Stimulated activated CD4-positive, alpha-beta T cell treated with anti-CD3 and anti-CD28 coated beads, Interleukin-2, amount 100 ng/mL, for 4 hours (primary cell): ENCODE measurements around the gene KRT86.
"Not testable (repeated sequence)": the region's sequence is repeated elsewhere in the genome, so short reads cannot be mapped to it uniquely, and the experiment has no call there.

Source experiments
- DNase-seq: peaks from one replicate; pipeline ENCODE4 v3.0.0-alpha.2; 2020; ENCODE audit warnings: low read depth

The KRT86 gene

DNA sequence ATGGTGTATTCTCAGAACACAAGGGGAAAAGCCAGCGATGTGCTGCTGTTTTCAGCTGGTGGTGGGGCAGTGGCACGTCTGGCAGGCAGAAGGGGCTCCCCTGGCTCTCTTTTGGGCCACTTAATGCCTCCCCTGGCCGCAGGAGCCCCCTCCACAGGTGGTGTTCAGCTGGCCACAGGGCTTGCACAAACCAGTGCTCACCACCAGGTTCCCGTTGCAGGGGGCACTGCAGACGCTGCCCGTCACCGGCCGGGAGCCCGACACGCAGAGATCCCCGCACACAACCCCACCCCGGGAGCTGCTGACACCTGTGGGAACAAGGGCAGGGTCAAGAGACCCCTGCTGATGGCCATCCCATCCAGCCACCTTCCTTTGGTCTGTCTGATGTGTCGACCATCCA lies 40.1 kb downstream of the KRT86 start:
- DNase-seq = no peak

DNA sequence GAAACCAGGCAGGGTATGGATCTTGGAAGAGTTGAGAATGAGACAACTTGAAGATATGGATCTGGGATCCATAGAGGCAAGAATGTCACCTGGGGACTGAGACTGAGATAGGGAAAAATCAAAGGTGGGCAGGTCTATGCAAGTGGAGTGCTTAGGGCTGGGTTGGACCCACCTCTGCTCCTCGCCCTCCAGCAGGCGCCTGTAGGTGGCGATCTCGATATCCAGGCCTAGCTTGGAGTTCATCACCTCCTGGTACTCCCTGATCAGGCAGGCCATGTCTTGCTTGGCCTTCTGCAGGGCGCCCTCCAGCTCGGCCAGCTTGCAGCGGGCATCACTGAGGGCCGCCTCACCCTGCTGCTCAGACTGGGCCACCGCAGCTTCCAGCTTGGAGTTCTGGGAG lies 41.3 kb downstream of the KRT86 start:
- DNase-seq = not testable (repeated sequence)

DNA sequence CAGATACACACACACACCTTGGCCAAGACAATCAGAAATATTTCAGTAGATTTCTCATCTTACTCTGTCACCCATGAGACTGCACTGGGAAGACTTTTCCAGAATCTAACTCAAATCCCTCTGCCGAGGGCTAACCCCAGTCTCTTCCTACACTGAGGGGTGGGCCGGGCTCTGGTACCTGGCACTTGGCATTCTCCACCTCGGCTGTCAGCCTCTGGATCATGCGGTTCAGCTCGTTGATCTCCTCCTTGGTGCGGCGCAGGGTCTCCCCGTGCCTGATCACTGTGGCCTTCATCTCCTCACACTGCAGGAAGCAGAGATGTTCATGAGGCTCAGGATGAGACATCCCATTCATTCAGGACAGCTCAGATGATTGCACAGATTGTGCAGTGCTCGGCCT lies 41.8 kb downstream of the KRT86 start:
- DNase-seq = no peak

DNA sequence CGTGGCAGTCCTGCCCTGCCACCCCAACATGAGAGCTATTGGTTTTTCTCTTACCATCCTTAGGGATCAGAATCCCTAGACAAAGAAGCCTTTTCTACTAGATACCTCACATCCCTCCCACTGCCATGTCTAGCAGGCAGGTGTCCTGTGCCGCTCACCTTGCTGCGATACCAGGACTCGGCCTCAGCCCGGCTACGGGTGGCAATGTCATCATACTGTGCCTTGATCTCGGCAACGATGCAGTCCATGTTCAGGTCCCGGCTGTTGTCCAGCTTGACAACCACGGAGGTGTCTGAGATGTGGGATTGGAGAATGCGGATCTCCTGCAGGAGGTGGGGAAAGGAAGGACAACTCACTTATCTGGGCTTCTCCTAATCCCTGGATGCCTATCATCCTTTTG lies 42.3 kb downstream of the KRT86 start:
- no peak for DNase-seq

DNA sequence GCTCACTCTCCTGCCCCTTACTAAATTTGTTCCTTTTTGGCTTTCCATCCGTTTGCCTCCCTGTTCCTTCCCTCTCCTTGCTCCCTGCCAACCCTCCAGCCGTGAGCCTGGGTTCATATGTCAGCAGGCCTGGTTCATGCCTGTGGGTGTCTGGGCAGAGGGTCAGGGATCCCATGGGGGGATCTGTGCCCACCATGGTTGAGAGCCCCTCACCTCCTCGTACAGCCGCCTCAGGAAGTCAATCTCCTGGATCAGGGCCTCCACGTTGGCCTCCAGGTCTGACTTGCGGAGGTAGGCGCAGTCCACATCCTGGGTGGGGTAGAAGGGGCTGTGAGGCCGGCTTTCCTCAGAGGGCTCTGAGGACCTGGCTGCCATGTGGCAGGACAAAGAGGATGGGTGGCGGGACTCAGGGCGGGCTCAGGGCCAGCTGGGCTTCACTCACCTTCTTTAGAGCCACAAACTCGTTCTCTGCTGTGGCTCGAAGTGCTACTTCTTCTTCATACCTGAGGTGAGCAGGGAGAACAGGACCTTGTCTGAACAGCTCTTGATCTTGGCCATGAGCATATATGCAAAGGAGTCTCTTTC lies 43.1 kb downstream of the KRT86 start:
- DNase-seq = no peak

DNA sequence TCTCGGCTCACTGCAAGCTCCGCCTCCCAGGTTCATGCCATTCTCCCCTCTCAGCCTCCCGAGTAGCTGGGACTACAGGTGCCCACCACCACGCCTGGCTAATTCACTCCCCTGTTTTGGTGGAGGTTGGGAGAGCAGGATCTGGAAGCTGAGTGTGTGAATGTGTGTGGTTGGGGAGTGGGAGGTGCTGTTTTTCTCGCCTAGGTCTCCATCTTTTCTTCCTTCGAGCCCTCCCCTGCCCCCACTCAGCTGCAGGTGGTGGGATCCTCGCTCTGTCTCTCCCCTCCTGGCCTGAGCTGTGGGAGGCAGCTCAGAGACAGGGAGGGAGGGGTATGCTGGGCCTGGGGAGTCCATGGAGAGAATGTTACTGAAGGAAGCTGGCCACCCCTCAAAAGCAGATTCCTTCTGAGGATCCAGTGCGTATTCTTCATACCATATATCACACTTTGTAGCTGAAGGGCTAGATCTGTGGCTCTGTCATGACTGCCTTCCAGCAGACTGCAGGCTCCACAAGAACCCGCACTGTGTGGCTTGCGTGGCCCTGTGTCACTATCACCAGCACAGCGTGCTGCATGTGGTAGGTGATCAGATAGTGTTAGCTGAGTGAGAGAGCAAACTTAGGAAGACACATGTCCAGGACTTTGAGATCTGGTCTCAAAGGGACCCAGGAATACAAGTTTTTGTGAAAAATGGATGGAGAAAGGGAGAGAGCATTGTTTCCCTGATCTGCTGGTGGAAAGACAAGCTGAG lies 44.0 kb downstream of the KRT86 start:
- no peak for DNase-seq

DNA sequence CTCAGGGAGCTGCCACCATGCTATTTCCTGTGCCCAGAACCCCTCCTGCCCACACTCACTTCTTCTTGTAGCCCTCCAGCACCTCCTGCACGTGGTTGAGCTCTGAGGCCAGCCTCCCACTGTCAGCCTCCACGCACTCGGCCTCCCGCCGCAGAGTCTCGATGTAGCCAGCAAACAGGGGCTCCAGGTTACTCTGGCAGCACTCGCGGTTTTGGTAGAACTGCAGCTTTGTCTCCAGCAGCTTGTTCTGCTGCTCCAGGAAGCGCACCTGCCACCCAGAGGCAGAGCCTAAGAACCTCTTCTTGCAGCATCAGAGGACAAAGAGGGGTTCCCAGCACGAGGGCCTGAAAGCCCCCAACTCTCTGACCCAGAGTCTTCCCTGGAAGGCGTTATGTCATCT lies 44.7 kb downstream of the KRT86 start:
- DNase-seq = no peak

DNA sequence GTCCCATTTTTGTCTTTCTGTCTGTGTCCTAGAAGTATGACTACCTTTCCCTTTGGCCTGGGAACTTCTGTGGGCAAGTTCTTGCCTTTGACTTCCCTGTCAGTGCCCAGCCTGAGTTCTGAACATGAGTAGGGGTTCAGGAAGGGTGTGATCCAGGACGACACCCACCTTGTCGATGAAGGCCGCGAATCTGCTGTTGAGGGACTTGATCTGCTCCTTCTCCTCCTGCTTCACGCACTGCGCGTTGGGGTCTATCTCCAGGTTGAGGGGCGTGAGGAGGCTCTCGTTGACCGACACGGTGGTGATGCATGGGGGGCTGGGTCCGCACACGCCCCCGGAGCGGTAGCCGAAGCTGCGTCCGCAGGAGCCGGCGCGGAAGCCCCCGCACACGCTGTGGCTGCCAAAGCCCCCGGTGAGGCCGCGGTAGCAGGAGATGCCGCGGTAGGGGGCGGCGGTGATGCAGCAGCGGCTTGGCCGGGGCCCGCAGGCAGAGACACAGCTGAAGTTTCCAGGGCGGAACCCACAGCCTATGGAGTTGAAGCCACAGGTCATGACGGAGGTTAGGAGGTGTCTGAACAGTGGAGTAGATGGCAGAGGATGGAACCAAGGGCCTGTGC lies 46.4 kb downstream of the KRT86 start, which contains the start of gene KRT83:
TSS of gene KRT83 (minus strand) at position 615 of the 617 bp plus-strand sequence. CDS start at position 552, 63 bp downstream.
- no peak for DNase-seq

DNA sequence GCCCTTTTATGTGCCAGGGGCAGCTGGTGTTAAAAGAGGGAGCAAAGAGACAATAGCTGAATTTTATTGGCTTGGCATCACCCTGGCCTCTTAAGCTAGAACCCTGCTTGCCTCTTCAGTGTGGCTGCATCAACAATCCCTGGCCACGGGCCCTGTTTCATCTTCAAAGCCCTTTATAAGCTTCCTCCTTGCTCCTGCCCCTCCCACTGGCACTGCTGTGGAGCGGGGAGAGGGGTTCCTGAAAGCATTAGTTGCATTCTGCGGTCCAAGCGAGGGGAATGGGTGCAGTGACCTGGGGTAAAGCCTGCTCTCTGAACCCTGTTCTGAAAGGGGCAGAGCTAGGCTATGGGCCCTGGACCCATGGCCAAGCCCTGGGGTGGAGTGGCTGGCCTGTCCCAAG lies 47.0 kb downstream of the KRT86 start:
- no peak for DNase-seq

DNA sequence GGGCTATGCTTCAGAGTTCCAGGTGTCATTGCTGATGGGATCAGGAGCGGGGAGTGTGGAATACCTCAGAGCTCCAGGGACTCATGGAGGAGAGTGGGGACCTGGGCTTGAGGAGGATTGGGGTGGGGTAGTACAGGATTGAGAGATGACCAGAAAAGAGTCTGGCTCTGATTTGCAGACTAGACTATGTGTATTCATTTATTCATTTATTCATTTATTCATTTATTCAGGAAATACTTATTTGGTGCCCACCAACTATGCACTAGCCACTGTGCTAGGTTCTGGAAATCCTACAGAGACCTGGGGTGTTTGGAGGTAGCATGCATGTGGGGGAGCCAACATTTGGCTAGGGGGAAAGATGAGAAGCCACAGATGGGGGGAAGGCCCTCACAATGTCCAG lies 47.6 kb downstream of the KRT86 start:
- no peak for DNase-seq

DNA sequence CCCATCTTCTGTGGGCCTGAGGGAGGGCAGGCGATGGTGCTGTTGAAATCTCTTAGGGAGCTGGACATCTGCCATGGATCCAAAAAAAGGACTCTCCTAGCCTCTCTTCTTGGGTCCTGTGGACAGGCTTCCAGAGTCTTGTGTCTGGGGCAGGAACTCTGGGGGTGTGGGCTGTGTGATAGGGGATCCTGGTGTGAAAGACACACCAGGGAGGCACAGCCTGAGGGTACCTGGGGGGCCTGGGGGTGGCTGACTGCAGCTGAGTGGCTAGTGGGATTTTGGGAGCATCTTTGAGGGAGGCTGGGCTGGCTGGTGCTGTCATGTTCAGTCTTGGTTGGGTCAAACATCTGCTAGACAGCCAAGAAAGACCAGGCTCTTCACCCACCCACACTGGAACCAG lies 48.6 kb downstream of the KRT86 start:
- no peak for DNase-seq

DNA sequence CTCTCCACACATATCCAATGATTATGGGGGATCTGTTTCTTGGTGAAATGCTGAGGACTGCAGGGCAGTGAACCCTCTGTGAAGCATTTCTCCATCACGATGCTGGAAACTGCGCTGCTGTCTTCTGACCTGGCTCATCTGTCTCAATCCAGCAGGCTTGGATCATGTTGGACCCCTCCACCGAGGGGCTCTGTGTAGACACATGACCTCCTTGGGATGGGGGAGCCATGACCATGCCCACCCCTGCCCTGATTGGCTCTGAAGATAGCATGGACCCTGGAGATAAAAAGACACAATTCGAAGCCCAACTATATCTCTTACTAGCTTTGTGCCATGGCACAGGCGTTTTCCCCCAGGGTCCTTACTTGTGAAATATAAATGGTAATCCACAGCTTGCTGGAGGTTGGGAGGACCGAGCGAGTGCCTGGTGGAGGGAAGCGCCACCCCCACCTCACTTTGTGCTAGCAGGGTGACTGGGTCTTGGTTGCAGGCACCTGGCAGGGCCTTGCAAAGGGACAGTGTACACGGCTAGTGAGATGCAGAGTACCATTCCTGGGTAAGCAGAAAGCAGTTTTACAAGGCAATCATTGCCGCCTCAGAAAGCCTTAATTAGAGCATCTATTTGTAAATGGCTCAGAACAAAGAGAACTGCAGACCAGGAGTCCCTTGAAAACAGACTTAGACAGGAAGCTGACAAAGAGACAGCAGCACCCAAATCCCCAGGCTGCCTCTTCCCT lies 49.1 kb downstream of the KRT86 start:
- no peak for DNase-seq

DNA sequence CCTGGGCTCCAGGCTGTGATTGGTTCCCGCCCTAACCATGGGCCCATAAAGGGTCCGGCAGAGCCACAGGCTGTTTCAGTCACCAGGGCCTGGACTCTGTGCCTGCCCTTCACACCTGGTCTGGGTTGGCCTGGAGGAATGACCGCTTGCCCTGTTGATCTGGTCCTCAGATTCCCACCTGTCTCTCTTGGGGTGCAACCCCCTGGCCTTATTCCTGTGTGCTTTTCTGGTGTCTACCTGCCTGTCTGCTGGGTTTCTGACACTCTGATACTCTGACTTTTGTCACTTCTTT lies 49.7 kb downstream of the KRT86 start:
- DNase-seq = no peak

DNA sequence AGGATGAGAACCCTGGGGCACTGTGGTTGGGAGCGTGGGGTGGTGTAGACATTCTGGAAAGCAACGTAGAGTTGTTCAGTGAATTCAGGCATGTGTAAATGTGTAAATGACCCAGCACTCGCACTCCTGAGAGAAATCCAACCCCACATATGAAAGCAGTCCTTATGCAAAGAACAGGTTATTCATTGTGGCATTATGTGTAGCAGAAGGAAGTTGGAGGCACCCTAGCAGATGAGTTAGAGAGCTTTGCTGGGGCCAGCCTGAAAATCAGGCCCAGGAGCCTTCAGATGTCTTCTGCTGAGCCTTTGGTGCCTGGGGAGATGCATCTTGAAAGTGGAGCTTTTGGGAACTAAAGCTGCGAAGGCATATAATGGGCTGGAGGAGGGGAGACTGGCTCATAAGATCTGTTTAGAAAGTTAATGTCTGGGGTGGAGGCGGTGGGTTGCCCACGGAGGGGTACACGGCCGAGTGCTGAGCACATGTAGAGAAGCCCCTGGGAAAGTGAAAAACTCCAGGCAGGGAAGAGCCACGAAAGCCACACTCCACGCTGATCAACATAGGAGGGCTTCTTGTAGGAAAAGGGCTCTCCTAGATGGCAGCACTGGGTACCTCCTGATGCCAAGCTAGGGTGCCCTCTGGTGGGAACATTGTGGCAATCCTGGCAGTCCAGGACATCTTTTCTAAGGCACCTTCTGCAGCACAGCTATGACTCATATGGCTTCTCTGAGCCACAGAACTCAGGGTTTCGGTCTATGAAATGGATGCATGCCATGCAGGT lies 52.8 kb downstream of the KRT86 start:
- peak; percentile 73 for DNase-seq

DNA sequence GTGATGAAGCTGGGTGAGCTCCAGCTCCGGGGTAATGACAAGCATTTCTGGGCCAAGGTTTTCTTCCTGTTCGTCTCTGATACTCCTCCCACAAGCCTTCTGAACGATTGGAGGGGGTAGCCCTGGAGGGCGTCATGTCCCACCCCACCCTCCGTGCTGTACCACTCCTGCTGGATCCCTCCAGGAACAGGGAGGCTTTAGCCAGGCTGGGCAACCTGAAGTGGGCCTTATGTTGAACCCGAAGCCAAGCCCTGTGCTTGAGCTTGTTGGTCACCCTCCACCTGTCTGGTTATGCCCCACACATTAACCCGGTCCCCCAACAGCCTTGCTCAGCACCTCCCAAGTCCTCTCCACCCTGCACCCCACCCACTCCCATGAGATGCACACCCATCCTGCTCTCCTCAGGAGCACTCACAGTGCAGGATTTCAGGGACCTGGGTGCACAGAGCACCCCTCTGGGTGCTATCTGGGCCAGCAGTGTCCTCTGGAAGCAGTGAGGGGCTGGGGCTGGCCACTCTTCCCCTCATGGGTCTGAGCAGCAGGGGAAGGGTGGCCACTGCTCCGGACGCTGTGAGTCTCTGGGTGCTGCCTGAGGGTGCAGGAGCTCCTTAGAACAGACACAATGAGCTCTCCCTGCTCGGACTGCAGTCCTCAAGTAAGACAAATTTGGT lies 53.5 kb downstream of the KRT86 start:
- DNase-seq = no peak

DNA sequence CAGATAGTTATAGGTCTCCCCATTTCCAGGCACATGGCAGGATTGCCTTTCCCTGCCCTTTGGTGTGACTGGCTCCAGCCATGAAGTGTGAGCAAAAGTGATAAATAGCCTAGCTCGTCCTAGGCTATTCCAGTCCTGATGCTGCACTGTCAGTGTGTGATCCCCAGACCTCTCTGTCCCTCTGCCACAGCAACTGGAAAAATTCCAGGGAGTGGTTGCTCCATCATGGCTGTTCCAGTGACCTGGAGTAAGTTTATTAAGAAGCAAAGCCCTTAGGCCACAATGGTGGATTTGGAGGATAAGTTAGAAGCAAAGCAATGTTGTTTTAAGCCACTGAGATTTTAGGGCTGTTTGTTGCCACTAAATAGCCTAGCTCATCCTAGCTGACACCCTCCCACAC lies 56.6 kb downstream of the KRT86 start:
- no peak for DNase-seq

DNA sequence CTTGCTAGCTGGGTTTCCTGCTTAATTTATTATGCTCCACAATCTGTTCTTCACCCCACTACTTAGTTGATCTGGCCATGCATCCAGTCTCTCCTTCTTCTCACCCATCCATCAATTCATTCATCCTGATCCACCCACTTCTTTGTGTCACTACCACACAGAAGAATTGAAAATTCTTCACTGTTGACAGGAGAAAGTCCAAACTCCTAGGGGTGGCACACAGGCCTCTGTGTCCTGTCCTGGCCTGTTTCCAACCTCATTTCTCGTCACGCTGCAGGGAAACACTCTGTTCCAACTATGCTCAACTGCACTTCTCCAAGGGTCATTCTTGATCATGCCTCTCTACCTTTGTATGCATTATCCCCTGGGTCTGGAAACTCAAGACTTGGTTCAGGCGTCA lies 57.4 kb downstream of the KRT86 start:
- DNase-seq = no peak

DNA sequence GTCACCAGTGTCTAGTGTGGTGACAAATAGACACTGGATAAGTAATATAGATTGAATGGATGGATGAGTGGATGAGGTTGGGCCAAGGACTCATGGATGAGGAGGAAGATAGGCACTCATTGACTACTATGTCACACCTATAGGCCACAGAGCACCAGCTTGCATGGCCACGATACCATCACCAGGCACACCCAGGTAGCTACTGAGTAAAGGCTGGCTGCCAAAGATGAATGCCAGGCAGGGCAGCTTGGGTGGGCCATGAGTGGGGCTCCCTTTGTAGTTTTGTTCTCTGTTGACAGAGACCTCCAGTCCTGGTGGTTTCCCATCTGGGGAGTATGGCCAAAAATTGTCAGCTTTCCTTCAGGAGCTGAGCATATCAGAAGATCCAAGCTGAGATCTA lies 57.9 kb downstream of the KRT86 start:
- DNase-seq = no peak

DNA sequence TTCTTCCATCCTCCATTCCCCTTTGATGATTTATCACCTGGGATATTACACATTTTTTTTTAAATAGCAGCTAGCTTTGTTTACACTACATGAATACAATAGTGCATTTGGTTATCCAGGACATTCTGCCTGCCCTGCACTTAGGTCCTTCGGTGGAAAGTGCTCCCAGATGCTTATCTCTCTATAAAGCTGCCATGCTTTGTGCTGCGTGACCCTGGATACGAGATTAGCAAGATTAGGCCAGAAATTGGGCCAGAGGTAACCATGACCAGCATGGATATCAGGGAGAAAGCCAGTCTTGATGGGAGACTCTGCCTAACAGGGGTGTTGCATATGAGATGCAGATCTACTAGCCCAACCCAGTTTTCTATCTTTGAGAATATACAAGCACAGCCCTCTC lies 58.9 kb downstream of the KRT86 start:
- no peak for DNase-seq

DNA sequence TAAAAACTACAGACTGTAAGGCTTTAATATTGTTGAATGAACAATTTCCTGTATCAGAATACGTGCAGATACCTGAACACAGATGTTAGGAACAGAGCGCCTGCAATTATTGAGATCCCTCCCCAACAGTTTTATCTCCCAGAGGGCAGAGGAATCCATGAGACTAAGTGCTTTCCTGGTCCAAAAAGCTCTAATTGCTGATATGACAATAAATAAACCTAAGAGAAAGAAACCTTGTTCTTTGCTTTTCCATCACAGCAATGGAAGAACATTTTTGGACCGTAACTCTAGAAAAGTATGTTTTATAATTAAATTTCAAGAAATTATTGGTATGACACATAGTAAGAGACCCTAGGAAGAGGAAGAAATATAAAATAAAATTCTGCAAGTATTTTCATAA lies 59.7 kb downstream of the KRT86 start:
- no peak for DNase-seq

DNA sequence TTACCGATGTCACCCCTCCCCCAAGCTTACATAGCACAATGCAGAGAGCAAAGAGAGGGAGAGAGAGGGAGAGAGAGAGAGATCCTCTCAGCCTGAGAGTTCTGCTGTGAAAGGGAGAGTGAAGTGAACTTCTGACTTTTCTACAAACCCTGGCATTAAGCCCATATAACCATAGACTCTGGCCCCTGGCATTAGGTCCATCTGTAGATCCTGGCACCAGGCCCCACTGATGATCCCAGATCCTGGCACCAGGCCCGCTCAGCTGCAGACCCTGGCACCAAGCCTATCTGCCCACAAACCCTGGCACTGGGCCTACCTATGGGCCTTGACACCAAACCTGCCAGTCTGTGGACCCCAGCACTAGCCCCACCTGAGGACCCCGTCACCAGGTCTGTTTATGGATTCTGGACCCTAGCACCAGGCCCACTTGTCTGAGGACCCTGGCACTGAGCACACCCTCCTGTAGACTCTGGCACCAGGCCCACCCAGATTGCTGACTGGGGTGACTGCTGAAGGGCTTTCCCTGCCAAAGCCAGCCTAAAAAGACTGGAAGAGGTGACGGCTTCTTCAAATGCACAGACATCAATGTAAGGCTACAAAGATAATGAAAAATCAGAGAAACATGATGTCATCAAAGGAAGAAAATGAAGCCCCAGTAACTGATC lies 61.3 kb downstream of the KRT86 start:
- no peak for DNase-seq
